Epithelial cell of proximal tubule (primary cell): Measurements from ENCODE around the gene FBXL19. TPM values are rescaled to one million over a fixed set of nuclear protein-coding genes. Genes with fewer than 3 reads are reported as not detected.

Experiments
- DNase-seq: peaks from one replicate; pipeline ENCODE4 v3.0.0-alpha.2; 2011; ENCODE audit warnings: low read depth
- H3K4me3 ChIP-seq: 2 replicates; pipeline ENCODE4 v1.5.1; 2011; ENCODE audit warnings: low read depth, mild to moderate bottlenecking, low read length
- total RNA-seq: library from RNA; depleted of rRNA; stranded (reverse); fragments of >200 nt; gene quantifications from 2 replicates; pipeline ENCODE4 v1.2.3, GENCODE V29; 2015
- TF ChIP-seq, protein P1 (sequence below): conservative IDR thresholded peaks from 2 replicates; pipeline ENCODE4 v1.5.1; 2012; ENCODE audit warnings: low read depth, mild to moderate bottlenecking, low read length

The FBXL19 gene
- total RNA-seq, 1 donor from 2014 or later: 65.3 TPM

DNA sequence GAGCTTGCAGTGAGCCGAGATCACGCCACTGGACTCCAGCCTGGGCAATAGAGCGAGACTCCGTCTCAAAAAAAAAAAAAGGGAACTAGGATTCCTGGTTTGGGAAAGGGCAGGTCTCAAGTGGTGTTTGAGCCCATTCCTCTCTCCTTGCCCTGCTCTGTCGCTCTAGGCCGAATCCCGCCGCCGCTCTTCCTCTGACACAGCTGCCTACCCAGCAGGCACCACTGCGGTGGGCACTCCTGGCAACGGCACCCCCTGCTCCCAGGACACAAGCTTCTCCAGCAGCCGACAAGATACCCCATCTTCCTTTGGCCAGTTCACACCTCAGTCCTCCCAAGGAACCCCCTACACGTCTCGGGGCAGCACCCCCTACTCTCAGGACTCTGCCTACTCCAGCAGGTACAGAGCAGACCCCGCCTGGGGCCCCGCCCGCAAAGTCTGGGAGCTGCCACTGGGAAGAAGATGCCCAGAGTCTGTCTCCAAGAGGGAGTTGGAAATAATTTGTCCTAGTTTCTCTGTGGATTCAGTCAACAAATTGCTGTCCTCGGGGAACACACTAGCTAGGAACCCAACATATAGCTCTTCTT lies 40.6 kb downstream of the FBXL19 start:
- TF ChIP-seq, protein P1, sequence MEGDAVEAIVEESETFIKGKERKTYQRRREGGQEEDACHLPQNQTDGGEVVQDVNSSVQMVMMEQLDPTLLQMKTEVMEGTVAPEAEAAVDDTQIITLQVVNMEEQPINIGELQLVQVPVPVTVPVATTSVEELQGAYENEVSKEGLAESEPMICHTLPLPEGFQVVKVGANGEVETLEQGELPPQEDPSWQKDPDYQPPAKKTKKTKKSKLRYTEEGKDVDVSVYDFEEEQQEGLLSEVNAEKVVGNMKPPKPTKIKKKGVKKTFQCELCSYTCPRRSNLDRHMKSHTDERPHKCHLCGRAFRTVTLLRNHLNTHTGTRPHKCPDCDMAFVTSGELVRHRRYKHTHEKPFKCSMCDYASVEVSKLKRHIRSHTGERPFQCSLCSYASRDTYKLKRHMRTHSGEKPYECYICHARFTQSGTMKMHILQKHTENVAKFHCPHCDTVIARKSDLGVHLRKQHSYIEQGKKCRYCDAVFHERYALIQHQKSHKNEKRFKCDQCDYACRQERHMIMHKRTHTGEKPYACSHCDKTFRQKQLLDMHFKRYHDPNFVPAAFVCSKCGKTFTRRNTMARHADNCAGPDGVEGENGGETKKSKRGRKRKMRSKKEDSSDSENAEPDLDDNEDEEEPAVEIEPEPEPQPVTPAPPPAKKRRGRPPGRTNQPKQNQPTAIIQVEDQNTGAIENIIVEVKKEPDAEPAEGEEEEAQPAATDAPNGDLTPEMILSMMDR: no peak
- no peak for DNase-seq

DNA sequence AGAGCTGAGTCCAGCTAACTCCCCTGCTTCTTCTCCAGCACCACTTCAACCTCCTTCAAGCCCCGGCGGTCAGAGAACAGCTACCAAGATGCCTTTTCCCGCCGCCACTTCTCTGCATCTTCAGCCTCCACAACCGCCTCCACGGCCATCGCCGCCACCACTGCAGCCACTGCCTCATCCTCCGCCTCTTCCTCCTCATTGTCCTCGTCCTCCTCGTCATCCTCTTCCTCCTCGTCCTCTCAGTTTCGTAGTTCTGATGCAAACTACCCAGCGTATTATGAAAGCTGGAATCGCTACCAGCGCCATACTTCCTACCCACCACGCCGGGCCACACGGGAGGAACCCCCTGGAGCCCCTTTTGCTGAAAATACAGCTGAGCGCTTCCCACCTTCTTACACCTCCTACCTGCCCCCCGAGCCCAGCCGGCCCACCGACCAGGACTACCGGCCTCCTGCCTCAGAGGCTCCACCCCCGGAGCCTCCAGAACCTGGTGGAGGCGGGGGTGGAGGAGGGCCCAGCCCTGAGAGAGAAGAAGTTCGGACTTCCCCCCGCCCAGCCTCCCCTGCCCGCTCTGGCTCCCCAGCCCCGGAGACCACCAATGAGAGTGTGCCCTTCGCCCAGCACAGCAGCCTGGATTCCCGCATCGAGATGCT lies 41.3 kb downstream of the FBXL19 start:
- no peak for DNase-seq
- TF ChIP-seq, protein P1: no peak
- H3K4me3 ChIP-seq: no peak overlapping the region

More for the DNA sequence above, 40.6 kb downstream of the FBXL19 start:
- no peak overlapping the region for H3K4me3 ChIP-seq

GRCh38 chr16:30965436-30965835 lies 42.1 kb downstream of the FBXL19 start:
- no peak for DNase-seq
- TF ChIP-seq, protein P1: no peak
- H3K4me3 ChIP-seq: no peak overlapping the region

GRCh38 chr16:30966033-30966619 lies 42.8 kb downstream of the FBXL19 start:
- DNase-seq: no peak
- H3K4me3 ChIP-seq: no peak overlapping the region
- TF ChIP-seq, protein P1: no peak

DNA sequence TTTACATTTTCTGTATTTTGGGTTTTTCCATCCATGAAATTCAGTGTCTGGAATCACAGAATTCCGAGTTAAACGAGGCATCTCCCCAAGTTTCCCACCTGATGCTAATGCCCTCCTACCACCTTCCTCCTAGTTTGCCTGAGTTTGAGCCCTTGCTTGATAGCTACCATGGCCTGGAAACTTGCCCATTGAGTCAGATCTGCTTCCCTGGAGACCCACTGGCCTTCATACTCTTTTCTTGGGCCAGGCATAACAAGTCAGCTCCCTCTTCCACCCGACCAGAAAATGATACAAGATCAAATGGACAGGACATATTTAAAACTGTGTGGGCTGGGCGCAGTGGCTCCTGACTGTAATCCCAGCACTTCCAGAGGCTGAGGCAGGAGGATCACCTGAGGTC lies 44.4 kb downstream of the FBXL19 start:
- DNase-seq: no peak
- TF ChIP-seq, protein P1: no peak

DNA sequence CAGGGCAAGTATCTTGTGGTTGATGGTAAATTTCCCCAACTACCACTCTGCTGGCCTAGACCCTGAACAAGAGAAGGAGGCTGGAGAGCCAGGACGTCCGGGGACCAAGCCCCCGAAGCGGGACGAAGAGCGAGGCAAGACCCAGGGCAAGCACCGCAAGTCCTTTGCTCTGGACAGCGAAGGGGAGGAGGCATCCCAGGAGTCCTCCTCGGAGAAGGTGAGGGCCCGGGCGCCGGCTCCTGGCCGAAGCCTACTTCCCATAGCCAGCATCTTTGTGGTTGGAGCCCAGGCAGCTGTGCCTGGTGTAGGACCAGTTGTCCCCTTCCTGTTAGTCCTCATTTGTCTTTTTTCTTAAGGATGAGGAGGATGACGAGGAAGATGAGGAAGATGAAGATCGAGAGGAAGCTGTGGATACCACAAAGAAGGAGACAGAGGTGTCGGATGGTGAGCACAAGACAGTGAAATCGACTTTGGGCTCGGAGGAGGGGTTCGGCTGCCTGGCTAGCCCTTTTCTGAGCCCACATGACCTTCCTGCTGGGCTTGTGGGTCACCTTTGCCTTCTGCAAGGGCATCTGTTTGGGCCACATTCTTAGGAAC lies 46.0 kb downstream of the FBXL19 start:
- TF ChIP-seq, protein P1: no peak
- H3K4me3 ChIP-seq: no peak overlapping the region
- no peak for DNase-seq

More for the DNA sequence above, 44.4 kb downstream of the FBXL19 start:
- no peak overlapping the region for H3K4me3 ChIP-seq
